ENCODE measurements around the gene KIF3A.

Gene KIF3A

GRCh38 chr5:132677682-132678400 lies 59.5 kb downstream of the KIF3A start:
- ATAC-seq (no peak), DNase-seq (no peak)

- DNase-seq: no peak
- no peak for ATAC-seq
Measured at GRCh38 chr5:132677191-132677590, 60.2 kb downstream of the KIF3A start.

GRCh38 chr5:132675936-132676689 lies 61.2 kb downstream of the KIF3A start:
- DNase-seq (no peak), ATAC-seq (no peak)

GRCh38 chr5:132674671-132675506 lies 62.5 kb downstream of the KIF3A start:
- DNase-seq (no peak), ATAC-seq (peak; percentile 58)

GRCh38 chr5:132673939-132674630 lies 63.3 kb downstream of the KIF3A start, which contains the start of gene IL4:
Gene IL4 (plus strand): TSS chr5:132673989. CDS start chr5:132674051, 62 bp downstream.
- ATAC-seq: no peak
- DNase-seq: no peak

GRCh38 chr5:132673488-132673887 lies 63.9 kb downstream of the KIF3A start:
- no peak for DNase-seq
- no peak for ATAC-seq

- no peak for ATAC-seq
Measured at GRCh38 chr5:132671000-132671399, 66.3 kb downstream of the KIF3A start.

GRCh38 chr5:132669966-132670882 lies 67.1 kb downstream of the KIF3A start:
- DNase-seq: no peak
- ATAC-seq: no peak

More at GRCh38 chr5:132671000-132671399, 66.3 kb downstream of the KIF3A start:
- no peak for DNase-seq

- no peak for DNase-seq
- ATAC-seq: no peak
Measured at GRCh38 chr5:132669455-132669820, 67.9 kb downstream of the KIF3A start.

GRCh38 chr5:132668706-132669454 lies 68.5 kb downstream of the KIF3A start:
- no peak for ATAC-seq
- DNase-seq: no peak

GRCh38 chr5:132667761-132668705 lies 69.3 kb downstream of the KIF3A start:
- ATAC-seq: no peak
- no peak for DNase-seq

- ATAC-seq: no peak
- no peak for DNase-seq
Measured at GRCh38 chr5:132667309-132667708, 70.0 kb downstream of the KIF3A start.

GRCh38 chr5:132666310-132667123 lies 70.8 kb downstream of the KIF3A start:
- no peak for DNase-seq
- no peak for ATAC-seq

GRCh38 chr5:132665574-132666080 lies 71.7 kb downstream of the KIF3A start:
- no peak for ATAC-seq
- no peak for DNase-seq

GRCh38 chr5:132664696-132665209 lies 72.6 kb downstream of the KIF3A start:
- ATAC-seq (no peak), DNase-seq (no peak)

GRCh38 chr5:132663771-132664695 lies 73.3 kb downstream of the KIF3A start:
- DNase-seq (no peak), ATAC-seq (peak; percentile 20)
